K562 (cell line): ENCODE results near the gene RBM19.

Experiments
- CEBPB ChIP-seq: fragments of 450-650 bp; IDR thresholded peaks from 2 replicates; pipeline ENCODE4 v1.6.1; 2016; ENCODE audit warnings: missing genetic modification characterization, missing compliant biosample characterization
- CTCF ChIP-seq, 3 experiments: IDR thresholded peaks in 2 of 3; conservative IDR thresholded peaks in 1 of 3; 2 replicates each; pipeline ENCODE4 v1.5.1; 2011 to 2012; ENCODE audit warnings: low read length in 3 of 3, mild to moderate bottlenecking in 3 of 3, control low read depth in 2 of 3, improper control_type of control experiment in 1 of 3, inconsistent platforms in 1 of 3, low read depth in 1 of 3, mixed read lengths in 1 of 3, moderate library complexity in 1 of 3; ENCODE audit not compliant: insufficient read depth in 2 of 3
- EHMT2 ChIP-seq: fragments of 450-650 bp; IDR thresholded peaks from 2 replicates; pipeline ENCODE4 v1.6.1; 2018; ENCODE audit warnings: antibody characterized with exemption
- GATAD2A ChIP-seq: fragments of 450-650 bp; IDR thresholded peaks from 2 replicates; pipeline ENCODE4 v1.6.1; 2017
- NFIC ChIP-seq: fragments of 450-650 bp; IDR thresholded peaks from 2 replicates; pipeline ENCODE4 v1.6.1; 2017; ENCODE audit warnings: mild to moderate bottlenecking, inconsistent platforms
- SPI1 ChIP-seq: IDR thresholded peaks from 2 replicates; pipeline ENCODE4 v1.6.1; 2011; ENCODE audit warnings: low read depth, low read length, control low read depth, borderline replicate concordance

- no peak for TF ChIP-seq CTCF (IDR thresholded peaks at IDR 0.05 in 2 of 3, conservative IDR thresholded peaks at IDR 0.05 in 1 of 3; ENCODE audit: insufficient read depth in 2 of 3, low read depth in 1 of 3, low read length in 3 of 3)
- TF ChIP-seq NFIC = no peak
- no peak for TF ChIP-seq EHMT2
- no peak for TF ChIP-seq CEBPB (tag)
- TF ChIP-seq SPI1 = no peak
- no peak for TF ChIP-seq GATAD2A
Observed at GRCh38 chr12:113855998-113856397, 110.1 kb downstream of the RBM19 start.
